Endodermal cell (in vitro differentiated cells): ENCODE results near the gene COL26A1. TPM values are rescaled to one million over a fixed set of nuclear protein-coding genes. Genes with fewer than 3 reads are reported as not detected.

Source experiments
- DNase-seq: peaks from one replicate; pipeline ENCODE4 v3.0.0-alpha.2; 2017
- H3K27ac ChIP-seq: 2 replicates; pipeline ENCODE4 v1.5.1; 2013; ENCODE audit warnings: mild to moderate bottlenecking, low read depth, low read length, moderate library complexity
- H3K27me3 ChIP-seq: 2 replicates; pipeline ENCODE4 v1.6.1; 2013; ENCODE audit warnings: mild to moderate bottlenecking, low read length, moderate library complexity; ENCODE audit not compliant: insufficient read depth, control insufficient read depth, poor library complexity, severe bottlenecking
- H3K36me3 ChIP-seq: 2 replicates; pipeline ENCODE4 v1.7.0; 2013; ENCODE audit warnings: mild to moderate bottlenecking, low read length, moderate library complexity; ENCODE audit not compliant: control insufficient read depth, insufficient read depth
- H3K4me1 ChIP-seq: one replicate; pipeline ENCODE4 v1.7.0; 2013; ENCODE audit warnings: low read length; ENCODE audit not compliant: control insufficient read depth, insufficient read depth
- H3K4me3 ChIP-seq: 2 replicates; pipeline ENCODE4 v1.5.1; 2013; ENCODE audit warnings: mild to moderate bottlenecking, low read length, moderate library complexity
- H3K9ac ChIP-seq: 2 replicates; pipeline ENCODE4 v1.6.1; 2013; ENCODE audit warnings: mild to moderate bottlenecking, low read length, moderate library complexity; ENCODE audit not compliant: poor library complexity, severe bottlenecking; ENCODE audit errors: extremely low read depth
- H3K9me3 ChIP-seq: 2 replicates; pipeline ENCODE4 v1.6.1; 2013; ENCODE audit warnings: mild to moderate bottlenecking, low read length, moderate library complexity; ENCODE audit not compliant: control insufficient read depth
- H3K27ac Mint-ChIP-seq: 2 replicates; pipeline ENCODE4 v1.8.0; 2020; ENCODE audit warnings: mixed read lengths
- H3K27me3 Mint-ChIP-seq: 2 replicates; pipeline ENCODE4 v1.8.0; 2021; ENCODE audit warnings: mild to moderate bottlenecking, mixed read lengths; ENCODE audit not compliant: insufficient read depth
- H3K36me3 Mint-ChIP-seq: 2 replicates; pipeline ENCODE4 v1.8.0; 2020; ENCODE audit warnings: low read depth, mixed read lengths
- H3K4me1 Mint-ChIP-seq: 2 replicates; pipeline ENCODE4 v1.8.0; 2020; ENCODE audit warnings: mixed read lengths
- H3K4me3 Mint-ChIP-seq: 2 replicates; pipeline ENCODE4 v1.8.0; 2020; ENCODE audit warnings: mild to moderate bottlenecking, moderate library complexity, mixed read lengths
- H3K9me3 Mint-ChIP-seq: 2 replicates; pipeline ENCODE4 v1.8.0; 2020; ENCODE audit warnings: mild to moderate bottlenecking, mixed read lengths
- WGBS, 2 experiments: methylation state at CpG; one replicate each; pipeline versions ENCODE4 v1.1.5 to v1.1.7; 2013; ENCODE audit warnings: missing lambda C conversion rate in 2 of 2, mixed read lengths in 1 of 2; ENCODE audit not compliant: insufficient coverage in 1 of 2, insufficient read length in 1 of 2; 5-methylcytosine and 5-hydroxymethylcytosine counted together
- total RNA-seq, 2 donors: library from RNA; stranded (reverse); fragmentation: NEBNext Ultra II Directional in 1 of 2; extraction: Animal tissue kit (Norgen Biotek cat#: 25700) in 1 of 2; gene quantifications; 2 replicates in 1 of 2; 3 replicates in 1 of 2; pipeline ENCODE4 v1.2.1, GENCODE V29; 2021
- TF ChIP-seq, protein P1 (sequence below): fragments of 200-600 bp; sonication (generic); conservative IDR thresholded peaks from 2 replicates; pipeline ENCODE4 v1.5.0; 2021; ENCODE audit warnings: antibody characterized with exemption, mild to moderate bottlenecking

Gene COL26A1
- total RNA-seq, 2 donors from 2014 or later = 41.2 to 47.0 TPM

DNA sequence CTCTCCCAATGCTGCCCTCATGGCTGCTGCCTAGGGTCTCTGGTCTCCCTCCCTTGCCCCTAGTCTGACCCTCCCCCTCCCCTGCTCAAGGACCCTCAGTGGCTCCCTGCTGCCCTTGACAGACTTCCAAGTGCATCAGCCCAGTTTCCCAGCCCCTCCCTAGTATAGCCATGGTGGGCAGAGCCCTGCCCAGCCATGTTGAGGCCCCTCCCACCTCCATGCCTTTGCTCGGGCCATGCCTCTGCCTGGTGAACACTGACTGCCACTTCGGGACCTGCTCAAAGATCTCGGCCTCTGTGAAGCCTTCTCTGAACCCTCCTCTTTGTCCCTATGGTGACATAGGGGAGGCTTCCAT lies 193.2 kb downstream of the COL26A1 start:
- Mint-ChIP-seq H3K4me1 (no peaks in the 10 kb centered on the region), H3K9me3 (no peaks in the 10 kb centered on the region), H3K4me3 (no peak overlapping the region), H3K27ac (no peak overlapping the region), H3K36me3 (peaks cover 5% of the 10 kb centered on the region), H3K27me3 (no peaks in the 10 kb centered on the region)
- no peak overlapping the region for H3K27ac ChIP-seq
- TF ChIP-seq, protein P1, sequence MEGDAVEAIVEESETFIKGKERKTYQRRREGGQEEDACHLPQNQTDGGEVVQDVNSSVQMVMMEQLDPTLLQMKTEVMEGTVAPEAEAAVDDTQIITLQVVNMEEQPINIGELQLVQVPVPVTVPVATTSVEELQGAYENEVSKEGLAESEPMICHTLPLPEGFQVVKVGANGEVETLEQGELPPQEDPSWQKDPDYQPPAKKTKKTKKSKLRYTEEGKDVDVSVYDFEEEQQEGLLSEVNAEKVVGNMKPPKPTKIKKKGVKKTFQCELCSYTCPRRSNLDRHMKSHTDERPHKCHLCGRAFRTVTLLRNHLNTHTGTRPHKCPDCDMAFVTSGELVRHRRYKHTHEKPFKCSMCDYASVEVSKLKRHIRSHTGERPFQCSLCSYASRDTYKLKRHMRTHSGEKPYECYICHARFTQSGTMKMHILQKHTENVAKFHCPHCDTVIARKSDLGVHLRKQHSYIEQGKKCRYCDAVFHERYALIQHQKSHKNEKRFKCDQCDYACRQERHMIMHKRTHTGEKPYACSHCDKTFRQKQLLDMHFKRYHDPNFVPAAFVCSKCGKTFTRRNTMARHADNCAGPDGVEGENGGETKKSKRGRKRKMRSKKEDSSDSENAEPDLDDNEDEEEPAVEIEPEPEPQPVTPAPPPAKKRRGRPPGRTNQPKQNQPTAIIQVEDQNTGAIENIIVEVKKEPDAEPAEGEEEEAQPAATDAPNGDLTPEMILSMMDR = no peak
- no peaks in the 10 kb centered on the region for H3K9me3 ChIP-seq
- no peaks in the 10 kb centered on the region for H3K27me3 ChIP-seq
- H3K4me1 ChIP-seq = no peaks in the 10 kb centered on the region
- peak; percentile 30 for DNase-seq
- no peak overlapping the region for H3K9ac ChIP-seq
- H3K4me3 ChIP-seq = no peak overlapping the region
- WGBS, 2 experiments = 90 to 96% methylated on average over 3 of the region's 3 CpGs
- H3K36me3 ChIP-seq = peaks cover 5% of the 10 kb centered on the region

DNA sequence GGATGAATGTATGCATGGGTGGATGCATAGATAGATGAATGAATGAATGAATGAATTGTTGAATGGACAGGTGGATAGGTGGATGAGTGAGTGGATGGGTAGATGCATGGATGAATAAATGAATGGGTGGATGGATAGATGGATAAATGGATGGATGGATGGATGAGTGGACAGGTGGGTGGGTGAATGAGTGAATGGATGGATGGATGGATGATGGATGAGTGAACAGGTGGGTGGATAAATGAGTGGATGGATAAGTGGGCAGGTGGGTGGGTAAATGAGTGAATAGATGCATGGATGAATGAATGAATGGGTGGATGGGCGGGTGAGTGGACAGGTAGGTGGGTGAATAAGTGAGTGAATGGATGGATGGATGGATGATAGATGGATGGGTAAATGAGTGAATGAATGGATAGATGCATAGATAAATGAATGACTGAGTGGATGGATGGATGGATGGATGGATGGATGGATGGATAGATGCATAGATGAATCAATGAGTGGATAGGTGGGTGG lies 193.8 kb downstream of the COL26A1 start:
- Mint-ChIP-seq H3K27me3 (no peaks in the 10 kb centered on the region), H3K9me3 (no peaks in the 10 kb centered on the region), H3K4me1 (no peaks in the 10 kb centered on the region), H3K27ac (no peak overlapping the region), H3K4me3 (no peak overlapping the region), H3K36me3 (peaks cover 5% of the 10 kb centered on the region)
- no peak overlapping the region for H3K27ac ChIP-seq
- 93 to 100% methylated on average over 1 of the region's 1 CpG for WGBS, 2 experiments
- no peak for DNase-seq
- no peak overlapping the region for H3K9ac ChIP-seq
- TF ChIP-seq, protein P1 = no peak
- H3K9me3 ChIP-seq = no peaks in the 10 kb centered on the region
- H3K4me3 ChIP-seq = no peak overlapping the region
- no peaks in the 10 kb centered on the region for H3K27me3 ChIP-seq
- no peaks in the 10 kb centered on the region for H3K4me1 ChIP-seq
- H3K36me3 ChIP-seq = peaks cover 5% of the 10 kb centered on the region

DNA sequence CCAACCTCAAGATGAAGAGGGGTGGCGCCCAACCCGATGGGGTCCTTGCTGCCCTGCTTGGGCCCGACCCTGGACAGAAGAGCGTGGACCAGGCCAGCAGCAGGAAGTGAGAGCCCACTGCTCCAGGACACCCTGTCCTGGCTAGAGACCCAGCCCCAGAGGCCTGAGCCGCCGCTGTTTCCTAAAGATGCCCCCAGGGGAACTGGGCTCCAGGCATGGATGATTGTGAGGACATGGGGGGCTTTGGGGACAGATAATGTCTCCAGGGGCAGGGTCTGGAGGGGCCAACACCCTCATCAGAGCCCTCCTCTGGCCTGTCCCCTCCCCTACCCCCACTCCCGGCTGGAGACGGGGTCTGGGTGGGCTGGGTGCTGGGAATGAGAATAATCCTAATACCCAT lies 194.7 kb downstream of the COL26A1 start:
- Mint-ChIP-seq H3K4me3 (no peak overlapping the region), H3K4me1 (no peaks in the 10 kb centered on the region), H3K27ac (no peak overlapping the region), H3K27me3 (no peaks in the 10 kb centered on the region), H3K9me3 (no peaks in the 10 kb centered on the region), H3K36me3 (no peaks in the 10 kb centered on the region)
- Histone ChIP-seq H3K9ac (no peak overlapping the region), H3K36me3 (no peaks in the 10 kb centered on the region), H3K27me3 (no peaks in the 10 kb centered on the region), H3K4me1 (no peaks in the 10 kb centered on the region), H3K27ac (no peak overlapping the region), H3K4me3 (no peak overlapping the region), H3K9me3 (no peaks in the 10 kb centered on the region)
- WGBS, 2 experiments = 96 to 100% methylated on average over 3 to 8 of the region's 8 CpGs
- TF ChIP-seq, protein P1 = no peak
- DNase-seq = peak; percentile 42
